Hematopoietic multipotent progenitor cell treated with erythropoietin and hydrocortisone succinate and interleukin-3 and kit ligand, for 8 days (in vitro differentiated cells): ENCODE measurements around the gene SLC7A10.
"Not testable (repeated sequence)": the region's sequence is repeated elsewhere in the genome, so short reads cannot be mapped to it uniquely, and the experiment has no call there.

ENCODE experiments used
- DNase-seq: peaks from one replicate; pipeline ENCODE4 v3.0.0-alpha.2; 2015

Gene SLC7A10

DNA sequence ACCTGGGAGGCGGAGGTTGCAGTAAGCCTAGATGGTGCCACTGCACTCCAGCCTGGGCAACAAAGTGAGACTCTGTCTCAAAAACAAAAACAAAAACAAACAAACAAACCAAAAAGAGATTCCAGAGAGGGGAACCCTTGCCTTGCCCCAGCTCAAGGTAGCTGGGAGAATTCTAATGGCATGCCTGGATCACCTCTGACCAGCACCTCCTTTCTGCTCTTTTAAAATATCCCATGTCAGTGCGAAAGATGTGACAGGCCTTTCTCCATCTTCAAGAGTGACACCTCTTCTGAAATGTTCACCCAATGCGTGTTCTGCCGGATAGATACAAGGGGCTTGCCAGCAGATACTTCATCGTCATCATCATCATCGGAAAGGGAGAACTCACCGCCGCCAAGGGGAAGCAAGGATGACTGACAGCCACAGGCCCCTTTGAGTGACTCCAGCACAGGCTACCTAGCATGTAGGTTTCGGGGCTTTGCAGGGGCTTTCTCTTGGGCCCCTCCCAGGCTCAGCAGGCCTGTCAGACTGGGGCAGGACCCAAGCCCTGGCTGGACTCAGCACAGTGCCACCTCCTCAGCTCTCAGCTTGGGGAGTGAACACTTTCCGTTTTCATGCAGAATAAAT, 50.4 kb downstream of the SLC7A10 start:
- DNase-seq: no peak

DNA sequence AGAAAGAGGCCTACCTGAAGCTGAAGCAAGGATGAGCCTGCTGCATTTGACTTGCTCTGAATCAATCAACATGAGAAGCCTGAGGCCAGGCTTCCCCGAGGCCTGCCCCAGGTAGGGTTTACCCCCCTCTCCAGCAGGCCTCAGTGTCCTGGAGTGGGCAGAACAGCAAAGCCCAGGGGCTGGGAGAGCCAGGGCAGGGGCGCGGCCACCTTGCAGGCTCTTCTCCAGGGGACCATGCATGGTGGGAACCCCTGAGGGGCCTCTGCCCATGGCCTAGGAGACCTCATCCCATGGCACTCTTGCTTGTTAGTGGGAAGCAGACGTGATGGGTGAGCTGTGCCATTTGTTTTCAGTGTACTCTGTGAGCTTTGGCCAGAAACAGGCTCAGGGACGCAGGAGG, 51.5 kb downstream of the SLC7A10 start:
- no peak for DNase-seq

DNA sequence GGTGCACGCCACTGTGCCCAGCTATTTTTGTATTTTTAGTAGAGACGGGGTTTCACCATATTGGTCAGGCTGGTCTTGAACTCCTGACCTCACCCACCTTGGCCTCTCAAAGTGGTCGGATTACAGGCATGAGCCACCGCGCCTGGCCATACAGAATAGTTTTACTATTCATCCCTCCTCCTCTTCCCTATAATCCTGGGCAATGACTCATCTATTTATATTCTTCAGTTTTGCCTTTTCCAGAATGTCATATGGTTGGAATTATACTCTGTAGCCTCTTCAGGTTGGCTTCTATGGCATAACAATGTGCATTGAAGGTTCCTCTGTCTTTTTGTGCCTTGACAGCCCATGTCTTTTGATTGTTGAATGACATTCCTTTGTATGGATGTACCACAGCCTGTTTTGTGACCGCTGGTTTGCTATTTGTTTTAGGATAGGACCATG, 53.7 kb downstream of the SLC7A10 start:
- no peak for DNase-seq

- DNase-seq: no peak
Measured at GRCh38 chr19:33171222-33171795, 54.3 kb downstream of the SLC7A10 start.

GRCh38 chr19:33168528-33168927, 57.1 kb downstream of the SLC7A10 start:
- no peak for DNase-seq

- no peak for DNase-seq
Measured at GRCh38 chr19:33167438-33167837, 58.2 kb downstream of the SLC7A10 start.

DNA sequence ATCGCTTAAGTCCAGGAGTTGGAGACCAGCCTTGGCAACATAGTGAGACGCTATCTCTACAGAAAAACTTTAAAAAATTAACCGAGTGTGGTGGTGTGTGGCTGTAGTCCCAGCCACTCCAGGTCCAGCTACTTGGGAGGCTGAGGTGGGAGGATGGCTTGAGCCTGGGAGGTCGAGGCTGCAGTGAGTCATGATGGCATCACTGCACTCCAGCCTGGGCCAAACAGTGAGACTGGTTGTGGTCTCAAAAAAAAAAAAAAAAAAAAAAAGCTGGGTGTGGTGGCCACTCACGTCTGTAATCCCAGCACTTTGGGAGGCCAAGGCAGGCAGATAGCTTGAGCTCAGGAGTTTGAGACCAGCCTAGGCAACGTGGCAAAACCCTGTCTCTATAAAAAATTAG, 59.6 kb downstream of the SLC7A10 start:
- DNase-seq: not testable (repeated sequence)

GRCh38 chr19:33163481-33163880, 62.2 kb downstream of the SLC7A10 start:
- no peak for DNase-seq

DNA sequence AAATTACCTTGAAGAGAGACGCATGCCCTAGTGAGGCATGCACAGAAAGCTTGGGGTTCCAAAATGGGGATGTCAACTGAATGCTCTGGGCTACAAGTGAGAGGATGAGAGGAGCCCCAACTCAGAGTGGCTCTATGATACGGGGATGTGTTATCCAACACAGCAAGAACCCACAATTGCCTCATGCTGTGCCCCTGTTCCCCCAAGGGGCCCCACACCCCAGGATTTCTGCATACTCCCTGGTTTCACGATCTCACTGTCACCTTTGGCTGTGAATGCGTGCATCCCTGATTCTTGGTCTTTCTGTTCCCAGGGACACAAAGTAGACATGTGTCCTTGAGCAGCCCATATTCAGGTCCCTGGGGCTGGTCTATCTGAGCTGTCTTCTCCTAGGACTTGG, 64.4 kb downstream of the SLC7A10 start:
- DNase-seq: no peak

GRCh38 chr19:33159893-33160292, 65.8 kb downstream of the SLC7A10 start:
- DNase-seq: no peak

DNA sequence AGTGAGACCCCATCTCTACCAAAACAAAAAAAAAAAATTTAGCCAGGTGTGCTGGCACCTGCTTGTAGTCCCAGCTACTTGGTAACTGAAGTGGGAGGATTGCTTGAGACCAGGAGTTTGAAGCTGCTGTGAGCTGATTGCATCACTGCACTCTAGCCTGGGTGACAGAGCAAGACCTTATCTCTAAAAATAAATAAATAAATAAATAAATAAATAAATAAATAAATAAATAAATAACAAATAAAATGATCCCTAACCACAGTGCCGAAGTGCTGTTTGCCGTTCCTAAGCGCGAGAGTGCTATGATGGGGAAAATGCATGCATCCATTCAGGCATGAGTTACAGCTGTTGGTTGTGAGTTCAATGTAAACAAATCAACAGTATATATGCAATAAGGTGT, 66.5 kb downstream of the SLC7A10 start:
- DNase-seq: no peak
